ENCODE results near the gene CCDC61.

DNA sequence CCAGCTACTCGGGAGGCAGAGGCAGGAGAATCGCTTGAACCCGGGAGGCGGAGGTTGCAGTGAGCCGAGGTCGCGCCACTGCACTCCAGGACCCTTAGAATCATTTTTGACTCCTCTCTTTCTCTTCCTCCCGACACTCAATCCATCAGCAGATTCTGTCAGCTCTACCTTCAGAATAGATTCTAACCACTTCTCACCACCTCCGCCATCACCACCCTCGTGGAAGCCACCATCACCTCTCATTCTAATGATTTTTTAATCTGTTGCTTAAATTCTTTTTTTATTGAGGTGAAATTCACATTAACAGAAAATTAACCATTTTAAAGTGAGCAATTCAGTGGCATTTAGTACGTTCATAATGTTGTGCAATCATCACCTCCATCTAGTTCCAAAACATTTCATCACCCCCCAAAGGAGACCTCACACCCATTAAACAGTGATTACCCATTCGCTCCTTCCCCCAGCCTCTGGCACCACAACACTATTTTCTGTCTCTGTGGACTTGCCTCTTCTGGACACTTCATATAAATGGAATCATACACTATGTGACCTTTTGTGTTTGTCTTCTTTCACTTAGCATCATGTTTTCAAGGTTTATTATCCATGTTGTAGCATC, 5.0 kb upstream of the CCDC61 start:
- no peak for TF ChIP-seq POLR2A (IDR thresholded peaks at IDR 0.05)
- TF ChIP-seq, protein P1, sequence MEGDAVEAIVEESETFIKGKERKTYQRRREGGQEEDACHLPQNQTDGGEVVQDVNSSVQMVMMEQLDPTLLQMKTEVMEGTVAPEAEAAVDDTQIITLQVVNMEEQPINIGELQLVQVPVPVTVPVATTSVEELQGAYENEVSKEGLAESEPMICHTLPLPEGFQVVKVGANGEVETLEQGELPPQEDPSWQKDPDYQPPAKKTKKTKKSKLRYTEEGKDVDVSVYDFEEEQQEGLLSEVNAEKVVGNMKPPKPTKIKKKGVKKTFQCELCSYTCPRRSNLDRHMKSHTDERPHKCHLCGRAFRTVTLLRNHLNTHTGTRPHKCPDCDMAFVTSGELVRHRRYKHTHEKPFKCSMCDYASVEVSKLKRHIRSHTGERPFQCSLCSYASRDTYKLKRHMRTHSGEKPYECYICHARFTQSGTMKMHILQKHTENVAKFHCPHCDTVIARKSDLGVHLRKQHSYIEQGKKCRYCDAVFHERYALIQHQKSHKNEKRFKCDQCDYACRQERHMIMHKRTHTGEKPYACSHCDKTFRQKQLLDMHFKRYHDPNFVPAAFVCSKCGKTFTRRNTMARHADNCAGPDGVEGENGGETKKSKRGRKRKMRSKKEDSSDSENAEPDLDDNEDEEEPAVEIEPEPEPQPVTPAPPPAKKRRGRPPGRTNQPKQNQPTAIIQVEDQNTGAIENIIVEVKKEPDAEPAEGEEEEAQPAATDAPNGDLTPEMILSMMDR (IDR thresholded peaks at IDR 0.05), result no peak

All from body of pancreas (tissue), 4 donors.